Left kidney (tissue), 8 donors: ENCODE data around the gene VPS9D1. TPM values are rescaled to one million over a fixed set of nuclear protein-coding genes. Genes with fewer than 3 reads are reported as not detected.
A peak's percentile ranks its signal among the peaks of the same experiment; 100 is the strongest.

Experiments
- DNase-seq: peaks from one replicate; pipeline ENCODE4 v3.0.0-alpha.2; 2013
- long read RNA-seq, 8 donors: transcript quantifications; one replicate each; lab custom pipeline, GENCODE V29; 2026
- polyA plus RNA-seq: library from polyadenylated mRNA; unstranded; fragments of 120-200 nt; gene quantifications from one replicate; pipeline ENCODE4 v1.2.1, GENCODE V29; 2013; ENCODE audit not compliant: insufficient read length

Gene VPS9D1
- 12.6 TPM for polyA plus RNA-seq
- long read RNA-seq, donor 1, partial matches to known transcripts = 12 of 12 reads
- long read RNA-seq, donor 1, other reads (novel, unspliced or antisense) = 0 of 12 reads
- long read RNA-seq, donor 2, partial matches to known transcripts = 0 of 1 reads
- long read RNA-seq, donor 2, other reads (novel, unspliced or antisense) = 0 of 1 reads
- long read RNA-seq, donor 3 = 0 reads
- long read RNA-seq, donor 4 = 0 reads
- long read RNA-seq, donor 5 = 0 reads
- long read RNA-seq, donor 6 = 0 reads
- long read RNA-seq, donor 7, partial matches to known transcripts = 0 of 2 reads
- long read RNA-seq, donor 7, other reads (novel, unspliced or antisense) = 0 of 2 reads
- long read RNA-seq, donor 8 = 0 reads

- DNase-seq = peak; percentile 70
Observed at GRCh38 chr16:89720813-89721545, at the start of gene VPS9D1, which contains the start of gene ZNF276. Gene VPS9D1, minus strand, starts transcription at chr16:89720898. Its CDS starts 37 bp downstream, at chr16:89720861. Gene ZNF276, plus strand, starts transcription at chr16:89721537. Its CDS starts 104 bp downstream, at chr16:89721641.

- no peak for DNase-seq
Observed at GRCh38 chr16:89770367-89770766, 49.7 kb upstream of the VPS9D1 start.

GRCh38 chr16:89765292-89765830, 44.7 kb upstream of the VPS9D1 start:
- DNase-seq = no peak

GRCh38 chr16:89764711-89765201, 44.1 kb upstream of the VPS9D1 start:
- DNase-seq = no peak

GRCh38 chr16:89761304-89761922, 40.7 kb upstream of the VPS9D1 start:
- DNase-seq = no peak

GRCh38 chr16:89759746-89760340, 39.1 kb upstream of the VPS9D1 start:
- no peak for DNase-seq

- DNase-seq = no peak
Observed at GRCh38 chr16:89749637-89750036, 28.9 kb upstream of the VPS9D1 start.

GRCh38 chr16:89748921-89749320, 28.2 kb upstream of the VPS9D1 start:
- DNase-seq = no peak

GRCh38 chr16:89748076-89748475, 27.4 kb upstream of the VPS9D1 start:
- no peak for DNase-seq

- no peak for DNase-seq
Observed at GRCh38 chr16:89746043-89746442, 25.3 kb upstream of the VPS9D1 start.

GRCh38 chr16:89744813-89745212, 24.1 kb upstream of the VPS9D1 start:
- DNase-seq = no peak

GRCh38 chr16:89742948-89743347, 22.2 kb upstream of the VPS9D1 start:
- DNase-seq = no peak

- DNase-seq = no peak
Observed at GRCh38 chr16:89741342-89742014, 20.8 kb upstream of the VPS9D1 start.

- DNase-seq = no peak
Observed at GRCh38 chr16:89739383-89739782, 18.7 kb upstream of the VPS9D1 start.

- DNase-seq = no peak
Observed at GRCh38 chr16:89738538-89739317, 18.0 kb upstream of the VPS9D1 start.

- DNase-seq = no peak
Observed at GRCh38 chr16:89738072-89738377, 17.3 kb upstream of the VPS9D1 start.

- DNase-seq = no peak
Observed at GRCh38 chr16:89737341-89738071, 16.8 kb upstream of the VPS9D1 start.

GRCh38 chr16:89736554-89736953, 15.9 kb upstream of the VPS9D1 start:
- no peak for DNase-seq

- DNase-seq = no peak
Observed at GRCh38 chr16:89733792-89734191, 13.1 kb upstream of the VPS9D1 start.

GRCh38 chr16:89733322-89733721, 12.6 kb upstream of the VPS9D1 start:
- DNase-seq = no peak
